Fibroblast of pulmonary artery (primary cell): Measurements from ENCODE around the gene UBE4A.

Source experiments
- DNase-seq: peaks from one replicate; pipeline ENCODE4 v3.0.0-alpha.2; 2010; ENCODE audit warnings: low read depth
- H3K4me3 ChIP-seq: replicated peaks from 2 replicates; pipeline ENCODE4 v1.5.1; 2011; ENCODE audit warnings: low read depth, mild to moderate bottlenecking, control low read depth, low read length, moderate library complexity
- CTCF ChIP-seq: IDR thresholded peaks from 2 replicates; pipeline ENCODE4 v1.5.1; 2011; ENCODE audit warnings: mild to moderate bottlenecking, control low read depth, low read length, inconsistent platforms; ENCODE audit errors: missing control alignments

Gene UBE4A, protein sequence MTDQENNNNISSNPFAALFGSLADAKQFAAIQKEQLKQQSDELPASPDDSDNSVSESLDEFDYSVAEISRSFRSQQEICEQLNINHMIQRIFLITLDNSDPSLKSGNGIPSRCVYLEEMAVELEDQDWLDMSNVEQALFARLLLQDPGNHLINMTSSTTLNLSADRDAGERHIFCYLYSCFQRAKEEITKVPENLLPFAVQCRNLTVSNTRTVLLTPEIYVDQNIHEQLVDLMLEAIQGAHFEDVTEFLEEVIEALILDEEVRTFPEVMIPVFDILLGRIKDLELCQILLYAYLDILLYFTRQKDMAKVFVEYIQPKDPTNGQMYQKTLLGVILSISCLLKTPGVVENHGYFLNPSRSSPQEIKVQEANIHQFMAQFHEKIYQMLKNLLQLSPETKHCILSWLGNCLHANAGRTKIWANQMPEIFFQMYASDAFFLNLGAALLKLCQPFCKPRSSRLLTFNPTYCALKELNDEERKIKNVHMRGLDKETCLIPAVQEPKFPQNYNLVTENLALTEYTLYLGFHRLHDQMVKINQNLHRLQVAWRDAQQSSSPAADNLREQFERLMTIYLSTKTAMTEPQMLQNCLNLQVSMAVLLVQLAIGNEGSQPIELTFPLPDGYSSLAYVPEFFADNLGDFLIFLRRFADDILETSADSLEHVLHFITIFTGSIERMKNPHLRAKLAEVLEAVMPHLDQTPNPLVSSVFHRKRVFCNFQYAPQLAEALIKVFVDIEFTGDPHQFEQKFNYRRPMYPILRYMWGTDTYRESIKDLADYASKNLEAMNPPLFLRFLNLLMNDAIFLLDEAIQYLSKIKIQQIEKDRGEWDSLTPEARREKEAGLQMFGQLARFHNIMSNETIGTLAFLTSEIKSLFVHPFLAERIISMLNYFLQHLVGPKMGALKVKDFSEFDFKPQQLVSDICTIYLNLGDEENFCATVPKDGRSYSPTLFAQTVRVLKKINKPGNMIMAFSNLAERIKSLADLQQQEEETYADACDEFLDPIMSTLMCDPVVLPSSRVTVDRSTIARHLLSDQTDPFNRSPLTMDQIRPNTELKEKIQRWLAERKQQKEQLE

GRCh38 chr11:118359295-118359958 lies at the start of gene UBE4A:
UBE4A (plus strand) TSS chr11:118359600; CDS start chr11:118365081, 5,481 bp downstream.
- H3K4me3 ChIP-seq = peak within 1 kb of the TSS; percentile 98
- TF ChIP-seq CTCF = no peak
- peak; percentile 96 for DNase-seq

DNA sequence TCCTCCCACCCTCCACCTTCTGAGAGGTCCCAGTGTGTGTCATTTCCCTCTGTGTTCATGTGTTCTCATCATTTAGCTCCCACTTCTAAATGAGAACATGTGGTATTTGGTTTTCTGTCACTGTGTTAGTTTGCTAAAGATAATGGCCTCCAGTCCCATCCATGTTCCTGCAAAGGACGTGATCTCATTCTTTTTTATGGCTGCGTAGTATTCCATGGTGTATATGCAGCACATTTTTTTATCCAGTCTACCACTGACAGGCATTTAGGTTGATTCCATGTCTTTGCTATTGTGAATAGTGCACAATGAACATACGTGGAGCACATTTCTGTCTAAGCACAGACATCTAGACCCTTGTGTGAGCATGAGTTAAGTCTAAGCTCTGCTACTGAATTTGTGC lies 49.1 kb upstream of the UBE4A start:
- H3K4me3 ChIP-seq = no peak overlapping the region
- TF ChIP-seq CTCF = no peak
- DNase-seq = no peak

DNA sequence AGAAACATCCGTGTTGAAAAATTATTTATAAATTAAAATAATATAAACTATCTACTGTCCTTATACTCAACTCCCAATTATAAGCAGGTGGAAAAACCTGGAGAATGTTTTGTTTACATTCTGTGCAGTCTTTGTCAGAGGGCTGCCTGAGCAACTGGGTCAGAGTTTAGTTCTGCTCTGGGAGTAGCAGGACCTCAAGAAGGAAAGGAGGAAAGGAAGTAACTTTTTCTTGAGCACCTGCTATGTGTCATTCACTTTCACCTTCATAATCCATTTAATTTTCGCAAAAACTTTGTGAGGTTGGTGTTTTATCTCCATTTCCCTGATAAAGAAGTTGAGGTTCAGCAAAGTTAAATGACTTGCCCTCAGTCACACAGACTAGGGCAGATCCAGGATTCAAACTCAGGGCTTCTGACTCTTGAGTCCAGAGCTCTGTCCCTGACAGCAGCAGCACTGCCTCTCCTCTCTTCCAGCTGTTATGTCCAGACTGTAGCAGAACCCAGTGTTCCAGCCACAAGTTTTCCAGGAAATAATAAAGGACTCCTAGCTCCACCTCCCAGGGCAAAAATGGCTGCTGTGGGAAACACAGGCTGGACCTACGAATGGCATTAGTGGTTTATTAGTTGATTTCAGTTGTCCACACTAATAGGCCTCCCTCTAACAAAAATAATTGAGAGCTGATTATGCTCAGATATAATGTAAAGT lies 48.5 kb upstream of the UBE4A start:
- no peak for TF ChIP-seq CTCF
- DNase-seq = no peak
- no peak overlapping the region for H3K4me3 ChIP-seq

- no peak overlapping the region for H3K4me3 ChIP-seq
- TF ChIP-seq CTCF = no peak
- DNase-seq = no peak
These were observed 47.9 kb upstream of the UBE4A start for GRCh38 chr11:118311518-118311917.

DNA sequence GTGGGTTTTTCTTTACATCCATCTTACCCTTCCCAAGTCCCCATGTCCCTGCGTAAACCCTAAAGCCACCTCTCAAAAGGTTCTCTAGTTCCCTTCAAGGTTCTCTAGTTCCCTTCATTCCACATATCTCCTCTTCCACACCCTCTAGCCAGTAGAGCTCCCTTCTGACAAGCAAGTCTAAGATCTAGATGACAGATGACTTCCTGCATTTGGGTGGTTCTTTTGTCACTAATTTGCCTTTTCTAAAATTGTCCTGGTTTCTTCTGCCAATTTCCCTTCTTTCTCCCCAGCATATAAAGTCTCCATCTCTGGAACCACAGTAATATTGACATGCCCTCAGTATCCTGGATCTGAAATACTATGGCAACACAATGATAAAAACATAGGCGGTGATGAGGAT lies 47.1 kb upstream of the UBE4A start:
- no peak overlapping the region for H3K4me3 ChIP-seq

More for the DNA sequence above, 47.1 kb upstream of the UBE4A start:
- TF ChIP-seq CTCF = no peak
- DNase-seq = no peak
